ENCODE measurements around the gene CDC42BPB.

CDC42BPB gene

GRCh38 chr14:102893452-102893851 lies 163.9 kb downstream of the CDC42BPB start:
- Histone ChIP-seq H3K27me3 (ENCODE audit: control insufficient read depth, low read length) (no peaks in the 10 kb centered on the region), H3K4me3 (ENCODE audit: low read length) (no peak overlapping the region), H3K9me2 (replicated peaks; ENCODE audit: control insufficient read depth, low read length) (no peaks in the 10 kb centered on the region), H3K36me3 (ENCODE audit: control insufficient read depth, low read length) (peaks cover 12% of the 10 kb centered on the region; the same call in 1 of the 2 replicates), H3K79me2 (ENCODE audit: control insufficient read depth, low read length) (no peaks in the 10 kb centered on the region), H3K9me3 (ENCODE audit: control insufficient read depth, insufficient read depth, low read length) (no peaks in the 10 kb centered on the region), H3K27ac (ENCODE audit: low read depth, low read length) (no peak overlapping the region), H4K20me1 (ENCODE audit: control insufficient read depth, insufficient read depth, low read depth, low read length) (no peaks in the 10 kb centered on the region), H3K4me2 (ENCODE audit: low read length) (no peak overlapping the region), H3F3A (ENCODE audit: control insufficient read depth, insufficient read depth) (no peaks in the 10 kb centered on the region), H3K4me1 (ENCODE audit: control insufficient read depth, low read length) (peaks cover 3% of the 10 kb centered on the region)
- no peak for TF ChIP-seq EZH2phosphoT487 (IDR thresholded peaks at IDR 0.05; ENCODE audit: borderline replicate concordance, low read length)
- no peak for TF ChIP-seq CTCF (IDR thresholded peaks at IDR 0.05; ENCODE audit: low read depth, low read length, poor library complexity, severe bottlenecking)

- no peak for TF ChIP-seq CTCF (IDR thresholded peaks at IDR 0.05; ENCODE audit: low read depth, low read length, poor library complexity, severe bottlenecking)
- TF ChIP-seq EZH2phosphoT487 (IDR thresholded peaks at IDR 0.05; ENCODE audit: borderline replicate concordance, low read length): no peak
- Histone ChIP-seq H3K4me3 (ENCODE audit: low read length) (no peak overlapping the region), H3K9me3 (ENCODE audit: control insufficient read depth, insufficient read depth, low read length) (no peaks in the 10 kb centered on the region), H3K9me2 (replicated peaks; ENCODE audit: control insufficient read depth, low read length) (no peaks in the 10 kb centered on the region), H3K4me2 (ENCODE audit: low read length) (no peak overlapping the region), H3K4me1 (ENCODE audit: control insufficient read depth, low read length) (no peaks in the 10 kb centered on the region), H3F3A (ENCODE audit: control insufficient read depth, insufficient read depth) (no peaks in the 10 kb centered on the region), H3K79me2 (ENCODE audit: control insufficient read depth, low read length) (no peaks in the 10 kb centered on the region), H3K27me3 (ENCODE audit: control insufficient read depth, low read length) (no peaks in the 10 kb centered on the region), H3K36me3 (ENCODE audit: control insufficient read depth, low read length) (peaks cover 12% of the 10 kb centered on the region; the same call in 1 of the 2 replicates), H4K20me1 (ENCODE audit: control insufficient read depth, insufficient read depth, low read depth, low read length) (no peaks in the 10 kb centered on the region), H3K27ac (ENCODE audit: low read depth, low read length) (no peak overlapping the region)
Observed at GRCh38 chr14:102892651-102893050, 164.7 kb downstream of the CDC42BPB start.

- H3K27ac ChIP-seq (ENCODE audit: low read depth, low read length): no peak overlapping the region
Observed at GRCh38 chr14:102891556-102891955, 165.8 kb downstream of the CDC42BPB start.

More at GRCh38 chr14:102891556-102891955, 165.8 kb downstream of the CDC42BPB start:
- Histone ChIP-seq H3F3A (ENCODE audit: control insufficient read depth, insufficient read depth) (no peaks in the 10 kb centered on the region), H3K27me3 (ENCODE audit: control insufficient read depth, low read length) (no peaks in the 10 kb centered on the region), H3K4me2 (ENCODE audit: low read length) (no peak overlapping the region), H3K36me3 (ENCODE audit: control insufficient read depth, low read length) (peaks cover 12% of the 10 kb centered on the region; the same call in 1 of the 2 replicates), H3K4me3 (ENCODE audit: low read length) (no peak overlapping the region), H3K79me2 (ENCODE audit: control insufficient read depth, low read length) (no peaks in the 10 kb centered on the region), H4K20me1 (ENCODE audit: control insufficient read depth, insufficient read depth, low read depth, low read length) (no peaks in the 10 kb centered on the region), H3K9me3 (ENCODE audit: control insufficient read depth, insufficient read depth, low read length) (no peaks in the 10 kb centered on the region), H3K9me2 (replicated peaks; ENCODE audit: control insufficient read depth, low read length) (no peaks in the 10 kb centered on the region), H3K4me1 (ENCODE audit: control insufficient read depth, low read length) (no peaks in the 10 kb centered on the region)
- TF ChIP-seq EZH2phosphoT487 (IDR thresholded peaks at IDR 0.05; ENCODE audit: borderline replicate concordance, low read length): no peak
- TF ChIP-seq CTCF (IDR thresholded peaks at IDR 0.05; ENCODE audit: low read depth, low read length, poor library complexity, severe bottlenecking): no peak

All from DOHH2 (cell line).